Smooth muscle cell (in vitro differentiated cells): ENCODE measurements around the gene SEMA3B. TPM values are rescaled to one million over a fixed set of nuclear protein-coding genes. Genes with fewer than 3 reads are reported as not detected.

Experiments used
- DNase-seq: peaks from one replicate; lab custom pipeline; 2025; ENCODE audit not compliant: unreplicated experiment; lab: John Stamatoyannopoulos, UW
- H2AFZ ChIP-seq: fragments of 200-600 bp; sonication (generic); 2 replicates; pipeline ENCODE4 v1.6.0; 2016; ENCODE audit warnings: antibody characterized with exemption, low read depth, mild to moderate bottlenecking
- H3F3A ChIP-seq: fragments of 200-600 bp; sonication (generic); 2 replicates; pipeline ENCODE4 v1.6.0; 2017; ENCODE audit warnings: antibody characterized with exemption, low read depth
- H3K27ac ChIP-seq: fragments of 200-600 bp; sonication (generic); 2 replicates; pipeline ENCODE4 v1.5.1; 2016; ENCODE audit warnings: low read depth, mild to moderate bottlenecking
- H3K27me3 ChIP-seq: fragments of 200-600 bp; sonication (generic); 2 replicates; pipeline ENCODE4 v1.6.1; 2016; ENCODE audit warnings: low read depth, mild to moderate bottlenecking
- H3K36me3 ChIP-seq: fragments of 200-600 bp; sonication (generic); 2 replicates; pipeline ENCODE4 v1.5.1; 2016; ENCODE audit warnings: low read depth
- H3K4me1 ChIP-seq: fragments of 200-600 bp; sonication (generic); 2 replicates; pipeline ENCODE4 v1.5.1; 2016; ENCODE audit warnings: low read depth
- H3K4me2 ChIP-seq: fragments of 200-600 bp; sonication (generic); 2 replicates; pipeline ENCODE4 v1.6.0; 2016; ENCODE audit warnings: mild to moderate bottlenecking
- H3K4me3 ChIP-seq: fragments of 200-600 bp; sonication (generic); 2 replicates; pipeline ENCODE4 v1.5.1; 2016; ENCODE audit warnings: mild to moderate bottlenecking
- H3K79me2 ChIP-seq: fragments of 200-600 bp; sonication (generic); 2 replicates; pipeline ENCODE4 v1.6.0; 2016; ENCODE audit warnings: low read depth, mild to moderate bottlenecking
- H3K9ac ChIP-seq: fragments of 200-600 bp; sonication (generic); 2 replicates; pipeline ENCODE4 v1.6.0; 2016; ENCODE audit warnings: low read depth
- H3K9me3 ChIP-seq: fragments of 200-600 bp; sonication (generic); replicated peaks from 2 replicates; pipeline ENCODE4 v1.5.1; 2016; ENCODE audit warnings: low read depth
- H4K20me1 ChIP-seq: fragments of 200-600 bp; sonication (generic); 2 replicates; pipeline ENCODE4 v1.6.0; 2016; ENCODE audit warnings: low read depth
- CTCF ChIP-seq: fragments of 200-600 bp; sonication (generic); IDR thresholded peaks from 2 replicates; pipeline ENCODE4 v1.5.1; 2017; ENCODE audit warnings: borderline replicate concordance, mild to moderate bottlenecking, antibody characterized with exemption; ENCODE audit not compliant: insufficient read depth, poor library complexity, severe bottlenecking
- WGBS: methylation state at CpG from one replicate; pipeline ENCODE4 v1.1.7; 2016; ENCODE audit warnings: low lambda C conversion rate; 5-methylcytosine and 5-hydroxymethylcytosine counted together
- polyA plus RNA-seq: library from polyadenylated mRNA; unstranded; fragments of >200 nt; fragmentation: Nextera tagmentation; extraction: Ambion mirVana; gene quantifications from 2 replicates; pipeline ENCODE4 v1.2.1, GENCODE V29; 2016
- total RNA-seq: library from RNA; depleted of rRNA; stranded (reverse); fragments of >200 nt; gene quantifications from 2 replicates; pipeline ENCODE4 v1.2.3, GENCODE V29; 2014

SEMA3B gene
- total and polyA plus RNA-seq, 2 experiments from 2014 or later, result 26.3 to 48.3 TPM

GRCh38 chr3:50230794-50231125, 38.2 kb upstream of the SEMA3B start:
- WGBS, result 86% methylated on average over 4 of the region's 4 CpGs
- no peak for TF ChIP-seq CTCF
- H3K4me3 ChIP-seq, result no peak overlapping the region
- H3F3A ChIP-seq, result no peaks in the 10 kb centered on the region
- no peak for DNase-seq
- no peaks in the 10 kb centered on the region for H3K9me3 ChIP-seq
- H3K27ac ChIP-seq, result no peak overlapping the region
- no peak overlapping the region for H3K9ac ChIP-seq
- no peaks in the 10 kb centered on the region for H3K27me3 ChIP-seq
- H3K4me1 ChIP-seq, result peaks cover 18% of the 10 kb centered on the region
- no peaks in the 10 kb centered on the region for H3K36me3 ChIP-seq
- H4K20me1 ChIP-seq, result no peaks in the 10 kb centered on the region
- no peak overlapping the region for H3K4me2 ChIP-seq
- no peak overlapping the region for H2AFZ ChIP-seq
- H3K79me2 ChIP-seq, result no peaks in the 10 kb centered on the region

- Histone ChIP-seq H3K4me3 (no peak overlapping the region), H2AFZ (no peak overlapping the region), H3K79me2 (peaks cover 6% of the 10 kb centered on the region), H3K4me1 (peaks cover 18% of the 10 kb centered on the region), H3K9me3 (no peaks in the 10 kb centered on the region), H3K27me3 (no peaks in the 10 kb centered on the region), H4K20me1 (peaks cover 3% of the 10 kb centered on the region), H3K9ac (no peak overlapping the region), H3F3A (no peaks in the 10 kb centered on the region), H3K27ac (no peak overlapping the region), H3K4me2 (no peak overlapping the region), H3K36me3 (no peaks in the 10 kb centered on the region)
- DNase-seq, result no peak
- TF ChIP-seq CTCF, result no peak
- WGBS, result 85% methylated on average over 5 of the region's 5 CpGs
Measured at GRCh38 chr3:50231581-50231980, 37.4 kb upstream of the SEMA3B start.

GRCh38 chr3:50232303-50232702, 36.6 kb upstream of the SEMA3B start:
- no peak overlapping the region for H3K4me2 ChIP-seq
- peaks cover 11% of the 10 kb centered on the region for H4K20me1 ChIP-seq
- 93% methylated on average over 3 of the region's 3 CpGs for WGBS
- H3K36me3 ChIP-seq, result no peaks in the 10 kb centered on the region
- no peak for DNase-seq
- H3K9me3 ChIP-seq, result no peaks in the 10 kb centered on the region
- no peaks in the 10 kb centered on the region for H3K27me3 ChIP-seq
- H3K27ac ChIP-seq, result no peak overlapping the region
- H2AFZ ChIP-seq, result no peak overlapping the region
- peaks cover 13% of the 10 kb centered on the region for H3K79me2 ChIP-seq
- H3K9ac ChIP-seq, result no peak overlapping the region
- peaks cover 18% of the 10 kb centered on the region for H3K4me1 ChIP-seq
- H3F3A ChIP-seq, result no peaks in the 10 kb centered on the region
- no peak for TF ChIP-seq CTCF
- no peak overlapping the region for H3K4me3 ChIP-seq

- H3K4me1 ChIP-seq, result peaks cover 13% of the 10 kb centered on the region
- H3K36me3 ChIP-seq, result no peaks in the 10 kb centered on the region
- no peak overlapping the region for H2AFZ ChIP-seq
- no peak overlapping the region for H3K4me3 ChIP-seq
- no peak for TF ChIP-seq CTCF
- no peak for DNase-seq
- H3F3A ChIP-seq, result no peaks in the 10 kb centered on the region
- H3K27me3 ChIP-seq, result no peaks in the 10 kb centered on the region
- WGBS, result 94% methylated on average over 4 of the region's 4 CpGs
- H4K20me1 ChIP-seq, result peaks cover 16% of the 10 kb centered on the region
- H3K27ac ChIP-seq, result no peak overlapping the region
- no peaks in the 10 kb centered on the region for H3K9me3 ChIP-seq
- H3K4me2 ChIP-seq, result no peak overlapping the region
- peaks cover 22% of the 10 kb centered on the region for H3K79me2 ChIP-seq
- no peak overlapping the region for H3K9ac ChIP-seq
Measured at GRCh38 chr3:50233176-50233575, 35.8 kb upstream of the SEMA3B start.
